SU-DHL-6 (cell line): ENCODE measurements around the gene CSF1R.

Experiments
- H2AFZ ChIP-seq: fragments of 200-600 bp; sonication (generic); 2 replicates; pipeline ENCODE4 v1.6.1; 2014; ENCODE audit warnings: low read depth, mild to moderate bottlenecking, moderate library complexity, mixed read lengths, antibody characterized with exemption, low read length; ENCODE audit not compliant: severe bottlenecking
- H3F3A ChIP-seq: fragments of 200-600 bp; shearing (Covaris generic); 2 replicates; pipeline ENCODE4 v1.6.0; 2016; ENCODE audit warnings: antibody characterized with exemption, mild to moderate bottlenecking; ENCODE audit not compliant: insufficient read depth
- H3K27ac ChIP-seq: fragments of 200-600 bp; sonication (generic); 2 replicates; pipeline ENCODE4 v1.5.1; 2016; ENCODE audit warnings: low read depth, mild to moderate bottlenecking, low read length, moderate library complexity, mixed read lengths
- H3K27me3 ChIP-seq: fragments of 200-600 bp; sonication (generic), shearing (Covaris generic); 2 replicates; pipeline ENCODE4 v1.6.0; 2014; ENCODE audit warnings: mild to moderate bottlenecking, low read length
- H3K36me3 ChIP-seq: fragments of 200-600 bp; sonication (generic); 2 replicates; pipeline ENCODE4 v1.6.1; 2014; ENCODE audit warnings: mild to moderate bottlenecking, low read length, mixed read lengths
- H3K4me2 ChIP-seq: fragments of 300-600, 200-600 bp; shearing (Covaris generic), sonication (generic); 2 replicates; pipeline ENCODE4 v1.6.0; 2014; ENCODE audit warnings: low read length, low read depth, mild to moderate bottlenecking; ENCODE audit not compliant: poor library complexity, severe bottlenecking
- H3K4me3 ChIP-seq: fragments of 200-600 bp; sonication (generic); 2 replicates; pipeline ENCODE4 v1.5.1; 2014; ENCODE audit warnings: antibody characterized with exemption, low read length, mild to moderate bottlenecking, mixed read lengths; ENCODE audit not compliant: insufficient read depth, poor library complexity, severe bottlenecking
- H3K79me2 ChIP-seq: fragments of 200-600 bp; sonication (generic); 2 replicates; pipeline ENCODE4 v1.6.1; 2014; ENCODE audit warnings: mild to moderate bottlenecking, low read length, moderate library complexity; ENCODE audit not compliant: insufficient read depth
- H3K9ac ChIP-seq: fragments of 200-600 bp; sonication (generic); 2 replicates; pipeline ENCODE4 v1.7.0; 2014; ENCODE audit warnings: mild to moderate bottlenecking, low read length
- H3K9me2 ChIP-seq: fragments of 200-600 bp; sonication (generic); replicated peaks from 2 replicates; pipeline ENCODE4 v1.6.1; 2014; ENCODE audit warnings: low read length; ENCODE audit not compliant: insufficient read depth
- H3K9me3 ChIP-seq: fragments of 200-600 bp; sonication (generic); 2 replicates; pipeline ENCODE4 v1.6.1; 2014; ENCODE audit warnings: low read length, mixed read lengths; ENCODE audit not compliant: insufficient read depth
- H4K20me1 ChIP-seq: fragments of 200-600 bp; sonication (generic); 2 replicates; pipeline ENCODE4 v1.6.1; 2014; ENCODE audit warnings: low read depth, mild to moderate bottlenecking, antibody characterized with exemption, low read length, moderate library complexity, mixed read lengths
- CTCF ChIP-seq: fragments of 200-600 bp; sonication (generic); IDR thresholded peaks from one replicate; pipeline ENCODE4 v1.5.1; 2017; ENCODE audit warnings: antibody characterized with exemption, mild to moderate bottlenecking, low read length, moderate library complexity; ENCODE audit not compliant: insufficient read depth, poor library complexity, severe bottlenecking
- EZH2phosphoT487 ChIP-seq: fragments of 200-600 bp; sonication (generic), shearing (Covaris generic); conservative IDR thresholded peaks from 2 replicates; pipeline ENCODE4 v1.6.1; 2018; ENCODE audit warnings: mild to moderate bottlenecking, antibody characterized with exemption, low read length, moderate library complexity, mixed read lengths

Gene CSF1R

GRCh38 chr5:150020249-150020648 lies 66.1 kb downstream of the CSF1R start:
- Histone ChIP-seq H4K20me1 (no peaks in the 10 kb centered on the region), H3K27me3 (no peaks in the 10 kb centered on the region), H3K27ac (no peak overlapping the region), H3K9me2 (no peaks in the 10 kb centered on the region), H3K9ac (no peak overlapping the region), H3K4me2 (no peak overlapping the region), H3K9me3 (no peaks in the 10 kb centered on the region), H3F3A (no peaks in the 10 kb centered on the region), H3K36me3 (peaks cover 35% of the 10 kb centered on the region), H2AFZ (no peak overlapping the region), H3K79me2 (no peaks in the 10 kb centered on the region), H3K4me3 (no peak overlapping the region)
- TF ChIP-seq CTCF (no peak), EZH2phosphoT487 (no peak)

GRCh38 chr5:150017226-150018005 lies 68.9 kb downstream of the CSF1R start:
- Histone ChIP-seq H3K4me3 (no peak overlapping the region), H3K9me3 (no peaks in the 10 kb centered on the region), H3K27me3 (no peaks in the 10 kb centered on the region), H3F3A (no peaks in the 10 kb centered on the region), H3K4me2 (no peak overlapping the region), H3K36me3 (peaks cover 64% of the 10 kb centered on the region), H3K9ac (no peak overlapping the region), H3K27ac (no peak overlapping the region), H4K20me1 (no peaks in the 10 kb centered on the region), H2AFZ (no peak overlapping the region), H3K9me2 (no peaks in the 10 kb centered on the region), H3K79me2 (no peaks in the 10 kb centered on the region)
- TF ChIP-seq CTCF (no peak), EZH2phosphoT487 (no peak)

GRCh38 chr5:150016537-150016936 lies 69.8 kb downstream of the CSF1R start:
- no peaks in the 10 kb centered on the region for H3F3A ChIP-seq
- no peak overlapping the region for H3K4me2 ChIP-seq
- H3K79me2 ChIP-seq, result no peaks in the 10 kb centered on the region

More at GRCh38 chr5:150016537-150016936, 69.8 kb downstream of the CSF1R start:
- Histone ChIP-seq H3K9me2 (no peaks in the 10 kb centered on the region), H2AFZ (no peak overlapping the region), H3K9ac (no peak overlapping the region), H4K20me1 (no peaks in the 10 kb centered on the region), H3K36me3 (peaks cover 68% of the 10 kb centered on the region), H3K27ac (no peak overlapping the region), H3K27me3 (no peaks in the 10 kb centered on the region), H3K4me3 (no peak overlapping the region), H3K9me3 (no peaks in the 10 kb centered on the region)
- TF ChIP-seq EZH2phosphoT487 (no peak), CTCF (no peak)
